ENCODE results near the gene SPAST.

Gene SPAST

DNA sequence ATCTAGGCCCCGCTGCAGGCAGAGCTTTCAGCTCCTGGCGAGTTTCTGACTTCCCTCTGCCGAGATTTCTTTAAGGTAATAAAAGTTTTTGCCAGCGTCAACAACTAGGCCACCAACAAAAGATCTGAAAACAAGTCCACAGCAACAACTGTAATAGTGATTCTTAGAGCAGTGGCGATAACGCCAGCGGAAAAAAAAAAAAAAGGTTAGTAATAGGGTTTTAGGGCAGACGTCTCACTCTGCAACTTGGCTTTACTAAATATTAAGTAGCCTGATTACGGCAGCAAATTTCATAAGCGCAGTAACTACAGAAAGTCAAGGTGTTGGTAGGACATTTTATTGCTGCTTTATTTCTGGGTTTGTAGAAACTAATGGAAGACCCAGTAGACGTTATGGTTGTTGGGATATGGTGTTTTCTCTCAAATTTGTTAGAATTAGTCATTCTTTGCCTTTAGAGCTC is 102.8 kb downstream of the SPAST start:
- Histone ChIP-seq H3K36me3 (replicated peaks) (no peaks in the 10 kb centered on the region), H3K4me3 (ENCODE audit: low read depth, low read length) (peak overlapping the region; percentile 96), H3K27me3 (replicated peaks) (no peaks in the 10 kb centered on the region), H3K27ac (peak overlapping the region; percentile 81)
- DNase-seq: no peak
- in situ Hi-C loops (cut with HindIII; ENCODE audit: low pct_ligation_motif_present, low sequenced_read_pairs): no loop called here
- TF ChIP-seq, protein P1, sequence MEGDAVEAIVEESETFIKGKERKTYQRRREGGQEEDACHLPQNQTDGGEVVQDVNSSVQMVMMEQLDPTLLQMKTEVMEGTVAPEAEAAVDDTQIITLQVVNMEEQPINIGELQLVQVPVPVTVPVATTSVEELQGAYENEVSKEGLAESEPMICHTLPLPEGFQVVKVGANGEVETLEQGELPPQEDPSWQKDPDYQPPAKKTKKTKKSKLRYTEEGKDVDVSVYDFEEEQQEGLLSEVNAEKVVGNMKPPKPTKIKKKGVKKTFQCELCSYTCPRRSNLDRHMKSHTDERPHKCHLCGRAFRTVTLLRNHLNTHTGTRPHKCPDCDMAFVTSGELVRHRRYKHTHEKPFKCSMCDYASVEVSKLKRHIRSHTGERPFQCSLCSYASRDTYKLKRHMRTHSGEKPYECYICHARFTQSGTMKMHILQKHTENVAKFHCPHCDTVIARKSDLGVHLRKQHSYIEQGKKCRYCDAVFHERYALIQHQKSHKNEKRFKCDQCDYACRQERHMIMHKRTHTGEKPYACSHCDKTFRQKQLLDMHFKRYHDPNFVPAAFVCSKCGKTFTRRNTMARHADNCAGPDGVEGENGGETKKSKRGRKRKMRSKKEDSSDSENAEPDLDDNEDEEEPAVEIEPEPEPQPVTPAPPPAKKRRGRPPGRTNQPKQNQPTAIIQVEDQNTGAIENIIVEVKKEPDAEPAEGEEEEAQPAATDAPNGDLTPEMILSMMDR (IDR thresholded peaks at IDR 0.05; ENCODE audit: low read depth, low read length, missing control alignments): no peak

DNA sequence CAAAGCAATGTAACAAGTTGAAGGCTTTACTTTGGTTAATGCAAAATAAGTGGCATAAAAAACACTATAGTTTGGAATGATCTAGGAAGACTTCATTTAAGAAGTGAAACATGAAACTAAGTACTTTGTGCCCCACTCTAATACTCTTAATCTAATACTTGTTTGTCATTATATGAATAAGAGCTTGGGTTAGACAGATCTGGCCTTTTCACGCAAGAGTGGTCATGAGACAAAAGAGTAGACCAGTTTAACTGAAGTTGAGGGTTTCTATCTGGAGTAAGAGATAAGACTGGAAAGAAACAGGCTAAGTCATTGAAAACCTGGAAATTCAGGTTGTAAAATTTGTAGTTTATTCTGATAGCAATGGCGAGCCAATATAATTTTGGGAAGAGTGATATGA is 105.2 kb downstream of the SPAST start:
- no peak for DNase-seq
- Histone ChIP-seq H3K36me3 (replicated peaks) (no peaks in the 10 kb centered on the region), H3K27ac (no peak overlapping the region), H3K27me3 (replicated peaks) (no peaks in the 10 kb centered on the region), H3K4me3 (ENCODE audit: low read depth, low read length) (no peak overlapping the region)
- in situ Hi-C loops (cut with HindIII; ENCODE audit: low pct_ligation_motif_present, low sequenced_read_pairs): no loop called here
- TF ChIP-seq, protein P1 (IDR thresholded peaks at IDR 0.05; ENCODE audit: low read depth, low read length, missing control alignments): no peak

DNA sequence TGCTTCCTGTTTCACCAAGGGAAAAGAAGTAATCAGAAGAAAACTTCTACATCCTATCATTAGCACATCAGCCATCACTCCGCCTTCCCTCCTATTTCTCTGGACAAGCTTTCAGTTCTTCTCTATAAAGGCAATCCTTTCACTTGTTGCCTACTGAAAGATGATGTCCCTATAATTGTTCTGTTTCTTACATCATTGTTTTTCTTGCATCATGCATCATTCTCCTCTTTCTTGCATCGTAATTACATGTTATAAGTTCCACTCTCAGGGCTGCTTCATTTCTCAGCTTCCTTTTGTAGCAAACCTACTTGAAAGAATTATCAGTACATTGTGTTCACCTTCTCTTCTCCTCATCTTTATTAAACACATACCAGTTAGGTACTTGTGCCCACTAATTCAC is 109.5 kb downstream of the SPAST start:
- TF ChIP-seq, protein P1 (IDR thresholded peaks at IDR 0.05; ENCODE audit: low read depth, low read length, missing control alignments): no peak
- Histone ChIP-seq H3K36me3 (replicated peaks) (peaks cover 6% of the 10 kb centered on the region), H3K27ac (no peak overlapping the region)

DNA sequence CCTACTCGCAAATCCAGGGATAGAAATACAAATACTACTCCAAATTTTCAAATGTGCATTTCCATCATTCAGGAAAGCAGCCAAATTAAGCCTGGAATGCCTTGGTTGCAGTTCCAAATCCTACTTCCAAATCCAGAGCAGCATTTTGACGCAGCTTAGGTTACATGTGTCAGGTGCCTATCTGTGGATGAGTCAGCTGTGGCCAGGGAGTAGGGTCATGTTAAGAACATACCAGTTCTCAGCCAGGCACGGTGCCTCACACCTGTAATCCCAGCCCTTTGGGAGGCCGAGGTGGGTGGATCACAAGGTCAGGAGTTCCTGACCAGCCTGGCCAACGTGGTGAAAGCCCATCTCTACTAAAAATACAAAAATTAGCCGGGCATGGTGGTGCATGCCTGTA is 119.3 kb downstream of the SPAST start:
- Histone ChIP-seq H3K36me3 (replicated peaks) (peaks cover 19% of the 10 kb centered on the region), H3K4me3 (ENCODE audit: low read depth, low read length) (no peak overlapping the region), H3K27ac (no peak overlapping the region), H3K27me3 (replicated peaks) (no peaks in the 10 kb centered on the region)
- in situ Hi-C loops (cut with HindIII; ENCODE audit: low pct_ligation_motif_present, low sequenced_read_pairs): no loop called here
- no peak for DNase-seq
- TF ChIP-seq, protein P1 (IDR thresholded peaks at IDR 0.05; ENCODE audit: low read depth, low read length, missing control alignments): no peak

More for the DNA sequence above, 109.5 kb downstream of the SPAST start:
- in situ Hi-C loops (cut with HindIII; ENCODE audit: low pct_ligation_motif_present, low sequenced_read_pairs): no loop called here
- H3K27me3 ChIP-seq (replicated peaks): no peaks in the 10 kb centered on the region
- no peak for DNase-seq
- no peak overlapping the region for H3K4me3 ChIP-seq (ENCODE audit: low read depth, low read length)

DNA sequence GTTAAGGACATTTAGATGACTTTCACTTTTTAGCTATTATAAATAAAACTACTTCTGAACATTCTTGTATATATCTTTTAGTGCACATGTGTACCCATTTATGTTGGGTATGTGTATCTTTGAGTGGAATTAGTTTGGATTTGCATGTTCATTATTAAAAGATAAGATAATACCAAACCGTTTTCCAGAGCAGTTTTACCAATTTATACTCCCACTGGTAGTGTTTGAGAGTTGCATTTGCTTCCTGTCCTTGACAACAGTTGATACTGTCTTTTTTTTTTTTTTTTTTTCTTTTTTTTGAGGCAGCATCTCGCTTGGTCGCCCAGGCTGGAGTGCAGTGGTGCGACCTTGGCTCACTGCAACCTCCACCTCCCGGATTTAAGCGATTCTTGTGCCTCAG is 125.7 kb downstream of the SPAST start:
- no peak for DNase-seq
- Histone ChIP-seq H3K27ac (no peak overlapping the region), H3K27me3 (replicated peaks) (no peaks in the 10 kb centered on the region), H3K4me3 (ENCODE audit: low read depth, low read length) (no peak overlapping the region), H3K36me3 (replicated peaks) (peaks cover 13% of the 10 kb centered on the region)
- TF ChIP-seq, protein P1 (IDR thresholded peaks at IDR 0.05; ENCODE audit: low read depth, low read length, missing control alignments): no peak
- in situ Hi-C loops (cut with HindIII; ENCODE audit: low pct_ligation_motif_present, low sequenced_read_pairs): no loop called here

DNA sequence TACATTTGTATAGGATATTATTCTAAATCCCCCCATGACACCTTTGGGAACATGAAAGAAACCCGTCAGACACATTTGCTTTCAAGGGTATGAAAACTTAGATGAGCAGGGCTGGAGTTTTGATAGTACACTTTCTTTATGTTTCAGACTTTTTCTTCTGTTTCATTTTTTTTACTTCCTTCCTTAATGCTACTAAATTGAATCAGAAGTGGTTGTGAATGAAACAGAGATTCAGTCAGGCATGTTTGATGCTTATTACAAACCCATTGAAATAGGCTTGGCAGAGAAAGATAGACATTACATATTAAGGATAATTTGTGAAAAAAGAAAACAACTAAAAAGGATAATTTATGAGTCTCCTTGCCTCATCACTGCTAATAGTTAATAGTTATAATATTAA is 129.1 kb downstream of the SPAST start:
- TF ChIP-seq, protein P1 (IDR thresholded peaks at IDR 0.05; ENCODE audit: low read depth, low read length, missing control alignments): no peak
- Histone ChIP-seq H3K27me3 (replicated peaks) (no peaks in the 10 kb centered on the region), H3K36me3 (replicated peaks) (peaks cover 13% of the 10 kb centered on the region), H3K4me3 (ENCODE audit: low read depth, low read length) (no peak overlapping the region), H3K27ac (no peak overlapping the region)
- DNase-seq: no peak
- in situ Hi-C loops (cut with HindIII; ENCODE audit: low pct_ligation_motif_present, low sequenced_read_pairs): no loop called here
